HepG2 (cell line): ENCODE results near the gene PIAS1. TPM values are rescaled to one million over a fixed set of nuclear protein-coding genes. Genes with fewer than 3 reads are reported as not detected.

Experiments used
- ATAC-seq: fragments of 200-7000 bp; cut with Tn5 transposase; 3 replicates; pipeline ENCODE4 v1.9.1; 2020; ENCODE audit warnings: mild to moderate bottlenecking, moderate library complexity
- BruUV-seq: library from RNA; stranded (reverse); fragments of 400-500 nt; replicated peaks from 2 replicates; lab custom pipeline; 2021; lab: Mats Ljungman, UMichigan
- CTCF ChIA-PET: fragments of 300-600 bp; formaldehyde crosslinking; extraction: SDS; loops from one replicate; lab custom pipeline; 2021; ENCODE audit warnings: low total read pairs, inconsistent platforms, low intra/inter-chr PET ratio; lab: Yijun Ruan, JAX
- POLR2A ChIA-PET: fragments of 350-600 bp; sonication (Branson Sonifier 250); formaldehyde crosslinking; loops from one replicate; lab custom pipeline; 2020; ENCODE audit warnings: antibody characterized with exemption, inconsistent platforms; lab: Yijun Ruan, JAX
- DNase-seq: peaks from one replicate; pipeline ENCODE4 v3.0.0-alpha.2; 2015; ENCODE audit warnings: low spot score
- FAIRE-seq: peaks from 3 replicates; lab custom pipeline; 2011; peaks lifted over from hg19 to GRCh38; lab: Jason Lieb, UNC
- H2AFZ ChIP-seq: one replicate; pipeline ENCODE4 v1.6.1; 2011; ENCODE audit warnings: low read length, inconsistent platforms
- H3K27ac ChIP-seq: fragments of 300-600 bp; 3 replicates; pipeline ENCODE4 v1.8.0; 2011; ENCODE audit warnings: mixed run types, mild to moderate bottlenecking, mixed read lengths, low read length, inconsistent platforms; ENCODE audit not compliant: insufficient read depth; ENCODE audit errors: extremely low read length
- H3K27me3 ChIP-seq, 2 experiments: fragments of 200-600 bp in 1 of 2; 2 replicates in 1 of 2; 3 replicates in 1 of 2; pipeline versions ENCODE4 v1.6.0 to v1.8.0; 2011; ENCODE audit warnings: low read length in 2 of 2, mild to moderate bottlenecking in 2 of 2, moderate library complexity in 2 of 2, inconsistent platforms in 1 of 2; ENCODE audit not compliant: insufficient read depth in 2 of 2, control insufficient read depth in 1 of 2
- H3K36me3 ChIP-seq, 2 experiments: fragments of 200-600 bp in 1 of 2; replicated peaks in 1 of 2; 2 replicates in 1 of 2; 3 replicates in 1 of 2; pipeline versions ENCODE4 v1.5.1 to v1.8.0; 2011; ENCODE audit warnings: low read length in 2 of 2, inconsistent platforms in 1 of 2; ENCODE audit not compliant: insufficient read depth in 2 of 2, control insufficient read depth in 1 of 2
- H3K4me1 ChIP-seq: 2 replicates; pipeline ENCODE4 v1.5.1; 2012; ENCODE audit warnings: low read length, inconsistent platforms; ENCODE audit not compliant: insufficient read depth
- H3K4me2 ChIP-seq: 2 replicates; pipeline ENCODE4 v1.6.0; 2011; ENCODE audit warnings: low read depth, low read length, inconsistent platforms
- H3K4me3 ChIP-seq, 3 experiments: fragments of 200-600 bp in 1 of 3; sonication (generic), shearing (Covaris generic) in 1 of 3; replicated peaks in 1 of 3; 2 replicates each; pipeline ENCODE4 v1.5.1; 2011 to 2016; ENCODE audit warnings: low read length in 3 of 3, inconsistent platforms in 2 of 3, low read depth in 2 of 3, mild to moderate bottlenecking in 2 of 3, control low read depth in 1 of 3, mixed read lengths in 1 of 3; ENCODE audit not compliant: insufficient read depth in 1 of 3
- H3K79me2 ChIP-seq: one replicate; pipeline ENCODE4 v1.6.1; 2011; ENCODE audit warnings: low read length, inconsistent platforms; ENCODE audit not compliant: insufficient read depth
- H3K9ac ChIP-seq: 2 replicates; pipeline ENCODE4 v1.6.0; 2011; ENCODE audit warnings: mild to moderate bottlenecking, low read depth, low read length, inconsistent platforms; ENCODE audit not compliant: insufficient read depth
- H3K9me3 ChIP-seq: 2 replicates; pipeline ENCODE4 v1.5.1; 2012; ENCODE audit warnings: mild to moderate bottlenecking, low read length
- H4K20me1 ChIP-seq: 2 replicates; pipeline ENCODE4 v1.6.0; 2011; ENCODE audit warnings: inconsistent platforms, mild to moderate bottlenecking, low read length, moderate library complexity; ENCODE audit not compliant: insufficient read depth
- ATAD3A ChIP-seq: sonication (generic); formaldehyde crosslinking; IDR thresholded peaks from 2 replicates; pipeline ENCODE4 v1.4.0; 2020; ENCODE audit warnings: missing genetic modification reagents
- ELF4 ChIP-seq: sonication (generic); formaldehyde crosslinking; IDR thresholded peaks from 2 replicates; pipeline ENCODE4 v1.5.0; 2020; ENCODE audit warnings: missing genetic modification reagents, mild to moderate bottlenecking, moderate library complexity, borderline replicate concordance
- EP300 ChIP-seq, 3 experiments: sonication (generic) in 1 of 3; formaldehyde crosslinking in 1 of 3; IDR thresholded peaks; 2 replicates each; pipeline versions ENCODE4 v1.5.1 to v1.6.1; 2011 to 2020; ENCODE audit warnings: low read depth in 2 of 3, low read length in 2 of 3, borderline replicate concordance in 1 of 3, improper control_type of control experiment in 1 of 3, mild to moderate bottlenecking in 1 of 3, missing genetic modification reagents in 1 of 3, moderate library complexity in 1 of 3
- FIP1L1 ChIP-seq: fragments of 200-400 bp; formaldehyde crosslinking; IDR thresholded peaks from 2 replicates; pipeline ENCODE4 v1.6.1; 2018; ENCODE audit warnings: low read depth, mild to moderate bottlenecking, low read length, moderate library complexity, borderline replicate concordance; ENCODE audit not compliant: insufficient read depth
- HMGA1 ChIP-seq: sonication (generic); formaldehyde crosslinking; conservative IDR thresholded peaks from 2 replicates; pipeline ENCODE4 v1.4.0; 2020; ENCODE audit warnings: missing genetic modification reagents
- KDM1A ChIP-seq: IDR thresholded peaks from 2 replicates; pipeline ENCODE4 v1.6.1; 2016; ENCODE audit warnings: missing compliant biosample characterization
- MAFF ChIP-seq: IDR thresholded peaks from 2 replicates; pipeline ENCODE4 v1.6.1; 2011; ENCODE audit warnings: low read depth, low read length, improper control_type of control experiment
- MAFK ChIP-seq, 2 experiments: IDR thresholded peaks in 1 of 2; conservative IDR thresholded peaks in 1 of 2; 2 replicates each; pipeline ENCODE4 v1.6.1; 2011; ENCODE audit warnings: improper control_type of control experiment in 2 of 2, low read length in 2 of 2
- MAX ChIP-seq: IDR thresholded peaks from 2 replicates; pipeline ENCODE4 v1.6.1; 2012; ENCODE audit warnings: inconsistent platforms
- MTF1 ChIP-seq: sonication (generic); formaldehyde crosslinking; IDR thresholded peaks from 2 replicates; pipeline ENCODE4 v1.5.0; 2020; ENCODE audit warnings: missing genetic modification reagents
- NFIB ChIP-seq: sonication (generic); formaldehyde crosslinking; IDR thresholded peaks from 2 replicates; pipeline ENCODE4 v1.9.0; 2021; ENCODE audit warnings: missing genetic modification reagents, mild to moderate bottlenecking, borderline replicate concordance
- NRL ChIP-seq: sonication (generic); formaldehyde crosslinking; IDR thresholded peaks from 2 replicates; pipeline ENCODE4 v1.5.0; 2020; ENCODE audit warnings: missing genetic modification reagents, mild to moderate bottlenecking, moderate library complexity, borderline replicate concordance
- PTBP1 ChIP-seq: fragments of 200-400 bp; formaldehyde crosslinking; IDR thresholded peaks from 2 replicates; pipeline ENCODE4 v1.6.1; 2018; ENCODE audit warnings: low read length, low read depth; ENCODE audit not compliant: poor library complexity, severe bottlenecking
- RBM22 ChIP-seq: fragments of 200-400 bp; formaldehyde crosslinking; optimal IDR thresholded peaks from 2 replicates; pipeline ENCODE3; 2017; ENCODE audit warnings: mild to moderate bottlenecking, low read length, moderate library complexity
- RFX3 ChIP-seq: IDR thresholded peaks from 2 replicates; pipeline ENCODE4 v1.6.1; 2016; ENCODE audit warnings: missing biosample characterization, missing genetic modification reagents
- ZNF136 ChIP-seq: sonication (generic); formaldehyde crosslinking; IDR thresholded peaks from 2 replicates; pipeline ENCODE4 v1.8.1; 2022; ENCODE audit warnings: low read depth, mild to moderate bottlenecking, moderate library complexity, missing genetic modification reagents
- ZNF564 ChIP-seq: sonication (generic); formaldehyde crosslinking; IDR thresholded peaks from 2 replicates; pipeline ENCODE4 v1.8.1; 2023; ENCODE audit warnings: mild to moderate bottlenecking, missing genetic modification reagents
- ZNF772 ChIP-seq: sonication (generic); formaldehyde crosslinking; IDR thresholded peaks from 2 replicates; pipeline ENCODE4 v1.5.0; 2020; ENCODE audit warnings: mild to moderate bottlenecking, missing genetic modification reagents
- WGBS: methylation state at CpG from one replicate; pipeline ENCODE4 v1.1.6; 2017; ENCODE audit warnings: low lambda C conversion rate; 5-methylcytosine and 5-hydroxymethylcytosine counted together
- in situ Hi-C: cut with HindIII; loops from 2 replicates; pipeline ENCODE4 v1.10.0; 2017; ENCODE audit warnings: low pct_unique_long_range_greater_than_20kb; ENCODE audit not compliant: extremely low pct_ligation_motif_present
- intact Hi-C: fragments of 100-400 bp; cut with micrococcal nuclease; formaldehyde crosslinking; loops from one replicate; pipeline ENCODE4 v1.10.0; 2022; ENCODE audit not compliant: unreplicated experiment
- polyA plus RNA-seq, 8 experiments: library from polyadenylated mRNA; depleted of rRNA in 3 of 8; stranded (reverse) in 7 of 8; unstranded in 1 of 8; fragments of >200 nt; fragmentation: Illumina TruSeq in 4 of 8; extraction: Trizol in 4 of 8; gene quantifications; 2 replicates each; pipeline versions ENCODE4 v1.2.1 to v1.2.3, GENCODE V29; 2011 to 2016; ENCODE audit warnings: low read depth in 4 of 8, missing spikeins in 1 of 8, mixed read lengths in 1 of 8; ENCODE audit not compliant: insufficient read depth in 1 of 8
- total RNA-seq, 5 experiments: library from RNA; depleted of rRNA; stranded (reverse); fragments of >200 nt; fragmentation: Illumina TruSeq; extraction: Trizol; gene quantifications; 2 replicates each; pipeline ENCODE4 v1.2.3, GENCODE V29; 2016; ENCODE audit warnings: low read depth in 1 of 5

The PIAS1 gene
- total and polyA plus RNA-seq, 2 of the 13 experiments (the other 11 are each of a cell fraction or from before 2014, with no cell fraction given), result 20.7 to 33.7 TPM

- no peak for TF ChIP-seq ATAD3A (CRISPR knock-in tag)
- TF ChIP-seq MTF1 (CRISPR knock-in tag), result no peak
- TF ChIP-seq KDM1A (CRISPR knock-in tag), result no peak
- no peak for TF ChIP-seq MAX
- no peak for TF ChIP-seq ZNF772 (CRISPR knock-in tag)
- TF ChIP-seq, all 625 proteins: peak for 0
These were observed 60.7 kb downstream of the PIAS1 start (continued) for GRCh38 chr15:68114840-68115239.

GRCh38 chr15:68124700-68125099, 70.6 kb downstream of the PIAS1 start:
- in situ Hi-C loops (no loop called here), intact Hi-C loops (no loop called here)
- H3K4me2 ChIP-seq, result no peak overlapping the region
- H3K79me2 ChIP-seq, result peaks cover 29% of the 10 kb centered on the region
- no peak overlapping the region for H3K4me3 ChIP-seq
- peaks cover 4% of the 10 kb centered on the region for H3K4me1 ChIP-seq
- ChIA-PET POLR2A (no interaction called here), CTCF (no interaction called here)
- BruUV-seq, result no TSS peak
- no peaks in the 10 kb centered on the region; the same call in 1 of the 2 replicates for H4K20me1 ChIP-seq
- WGBS, result 97% methylated on average over 2 of the region's 2 CpGs
- ATAC-seq, result no peak
- no peak for FAIRE-seq
- H3K36me3 ChIP-seq, result peaks cover 1 to 4% of the 10 kb centered on the region in 2 experiments; a peak in 1 of 5 replicates
- no peak overlapping the region for H3K27ac ChIP-seq
- H3K27me3 ChIP-seq, result no peaks in the 10 kb centered on the region
- H3K9me3 ChIP-seq, result no peaks in the 10 kb centered on the region
- no peak overlapping the region for H3K9ac ChIP-seq
- no peak for DNase-seq
- TF ChIP-seq MAFK (conservative IDR thresholded peaks at IDR 0.05 in 1 of 2, IDR thresholded peaks at IDR 0.05 in 1 of 2; ENCODE audit: low read length in 2 of 2), result peak; percentile 35 to 53; a peak in 3 of 4 replicates
- no peak; the same call in 1 of the 2 replicates for TF ChIP-seq MAFF
- no peak overlapping the region for H2AFZ ChIP-seq

- no peaks in the 10 kb centered on the region for H3K27me3 ChIP-seq
- no peak overlapping the region for H3K4me3 ChIP-seq
- H3K4me2 ChIP-seq, result no peak overlapping the region
- FAIRE-seq (no peak), DNase-seq (no peak), ATAC-seq (no peak)
- ChIA-PET POLR2A (no interaction called here), CTCF (no interaction called here)
- H2AFZ ChIP-seq, result no peak overlapping the region
- no TSS peak for BruUV-seq
- H3K36me3 ChIP-seq, result peaks cover 0 to 1% of the 10 kb centered on the region in 2 experiments; a peak in 1 of 5 replicates
- no peak overlapping the region for H3K9ac ChIP-seq
- H3K79me2 ChIP-seq, result peaks cover 25% of the 10 kb centered on the region
- H3K9me3 ChIP-seq, result no peaks in the 10 kb centered on the region
- no peaks in the 10 kb centered on the region; the same call in 1 of the 2 replicates for H4K20me1 ChIP-seq
- intact Hi-C loops (no loop called here), in situ Hi-C loops (no loop called here)
- 86% methylated on average over 8 of the region's 8 CpGs for WGBS
- no peak overlapping the region for H3K27ac ChIP-seq
- H3K4me1 ChIP-seq, result no peaks in the 10 kb centered on the region
- no peak for TF ChIP-seq NFIB (CRISPR knock-in tag)
- no peak for TF ChIP-seq ZNF564 (CRISPR knock-in tag)
- TF ChIP-seq PTBP1, result no peak
- no peak for TF ChIP-seq EP300 (IDR thresholded peaks at IDR 0.05; ENCODE audit: low read depth in 2 of 2, low read length in 2 of 2)
- TF ChIP-seq EP300 (CRISPR knock-in tag; IDR thresholded peaks at IDR 0.05; ENCODE audit: borderline replicate concordance), result no peak
- no peak for TF ChIP-seq ELF4 (CRISPR knock-in tag)
- TF ChIP-seq RBM22, result no peak
- no peak for TF ChIP-seq FIP1L1
- no peak for TF ChIP-seq RFX3 (CRISPR knock-in tag)
- TF ChIP-seq HMGA1, result no peak
- TF ChIP-seq NRL, result no peak
- no peak for TF ChIP-seq ZNF136 (CRISPR knock-in tag)
These were observed 72.3 kb downstream of the PIAS1 start for GRCh38 chr15:68126396-68126795.
